Left hindlimb (tissue), 1 donor: Measurements from ENCODE around the gene TTLL6.
A peak's percentile ranks its signal among the peaks of the same experiment; 100 is the strongest.
"Not testable (repeated sequence)": the region's sequence is repeated elsewhere in the genome, so short reads cannot be mapped to it uniquely, and the experiment has no call there.

Experiments
- DNase-seq: peaks from one replicate; pipeline ENCODE4 v3.0.0-alpha.2; 2018

The TTLL6 gene

GRCh38 chr17:48722201-48722907, 94.7 kb downstream of the TTLL6 start, which contains the start of gene PRAC1:
PRAC1 (minus strand) TSS chr17:48722518; CDS start chr17:48722392, 126 bp downstream.
- DNase-seq = no peak

- DNase-seq = no peak
Observed at GRCh38 chr17:48721009-48721402, 96.0 kb downstream of the TTLL6 start.

GRCh38 chr17:48720266-48721008, 96.6 kb downstream of the TTLL6 start:
- DNase-seq = no peak

GRCh38 chr17:48719642-48720265, 97.3 kb downstream of the TTLL6 start:
- DNase-seq = no peak

GRCh38 chr17:48718761-48719641, 98.0 kb downstream of the TTLL6 start:
- DNase-seq = peak; percentile 63

- DNase-seq = no peak
Observed at GRCh38 chr17:48718227-48718760, 98.7 kb downstream of the TTLL6 start.

GRCh38 chr17:48717367-48718226, 99.4 kb downstream of the TTLL6 start:
- no peak for DNase-seq

GRCh38 chr17:48716549-48716948, 100.5 kb downstream of the TTLL6 start:
- DNase-seq = not testable (repeated sequence)

- no peak for DNase-seq
Observed at GRCh38 chr17:48715496-48716399, 101.3 kb downstream of the TTLL6 start.
